ENCODE data around the gene XRCC3.
"Not testable (repeated sequence)": the region's sequence is repeated elsewhere in the genome, so short reads cannot be mapped to it uniquely, and the experiment has no call there.

Gene XRCC3

GRCh38 chr14:103671911-103672310, 43.3 kb downstream of the XRCC3 start:
- in situ Hi-C loops (cut with MboI; ENCODE audit: low sequenced_read_pairs) = no loop called here

DNA sequence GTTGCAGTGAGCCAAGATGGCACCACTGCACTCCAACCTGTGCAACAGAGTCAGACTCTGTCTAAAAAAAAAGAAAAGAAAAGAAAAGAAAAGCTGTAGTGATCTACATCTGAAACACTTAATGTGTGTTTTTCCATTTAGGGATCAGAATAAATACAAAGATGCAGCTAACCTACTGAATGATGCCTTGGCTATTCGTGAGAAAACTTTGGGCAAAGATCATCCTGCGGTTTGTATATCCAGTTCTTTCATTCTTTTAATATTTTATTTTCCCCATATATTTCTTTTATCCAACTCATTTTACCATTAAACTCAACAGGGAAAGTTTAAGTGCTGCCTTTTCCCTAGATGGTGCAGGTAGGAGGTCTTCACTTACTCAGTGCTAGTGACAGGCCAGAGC, 45.9 kb downstream of the XRCC3 start:
- in situ Hi-C loops (cut with MboI; ENCODE audit: low sequenced_read_pairs) = no loop called here

DNA sequence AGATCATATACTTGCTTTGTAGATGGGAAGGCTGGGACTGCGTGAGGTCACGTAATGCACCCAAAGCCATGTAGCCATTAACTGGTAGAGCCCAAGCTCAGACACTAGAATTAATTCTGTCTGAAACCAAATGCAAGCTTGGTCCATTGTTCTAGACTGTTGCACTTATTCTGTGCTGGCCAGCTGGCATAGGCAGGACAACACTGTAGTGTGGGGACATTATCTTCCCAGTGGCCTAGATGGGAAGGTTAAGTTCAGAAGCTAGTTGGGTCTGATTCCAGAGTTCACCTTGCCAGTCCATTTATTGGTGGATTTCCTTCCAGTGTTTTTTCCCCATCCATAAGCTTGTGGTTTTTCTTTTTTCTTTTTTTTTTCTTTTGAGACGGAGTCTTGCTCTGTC, 47.1 kb downstream of the XRCC3 start:
- in situ Hi-C loops (cut with MboI; ENCODE audit: low sequenced_read_pairs) = no loop called here

DNA sequence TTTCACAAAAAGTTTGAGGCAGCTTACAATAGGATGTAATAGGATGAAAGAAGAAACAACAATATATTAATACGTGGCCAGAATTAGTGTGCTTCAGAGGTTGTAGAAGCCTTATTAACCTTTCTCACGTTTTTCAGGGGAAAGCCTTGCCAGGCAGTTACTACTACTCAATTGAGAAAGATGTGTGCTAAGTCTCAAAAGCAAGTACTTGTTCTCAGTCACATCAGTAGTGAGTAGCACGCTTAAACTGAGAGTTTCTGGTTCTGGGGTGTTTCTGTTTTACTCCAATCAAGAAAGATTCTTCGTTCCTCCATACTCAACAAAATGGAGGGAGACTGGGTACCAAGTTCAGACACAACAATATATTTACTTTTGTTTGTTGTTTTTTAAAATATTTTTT, 47.6 kb downstream of the XRCC3 start:
- in situ Hi-C loops (cut with MboI; ENCODE audit: low sequenced_read_pairs) = no loop called here

DNA sequence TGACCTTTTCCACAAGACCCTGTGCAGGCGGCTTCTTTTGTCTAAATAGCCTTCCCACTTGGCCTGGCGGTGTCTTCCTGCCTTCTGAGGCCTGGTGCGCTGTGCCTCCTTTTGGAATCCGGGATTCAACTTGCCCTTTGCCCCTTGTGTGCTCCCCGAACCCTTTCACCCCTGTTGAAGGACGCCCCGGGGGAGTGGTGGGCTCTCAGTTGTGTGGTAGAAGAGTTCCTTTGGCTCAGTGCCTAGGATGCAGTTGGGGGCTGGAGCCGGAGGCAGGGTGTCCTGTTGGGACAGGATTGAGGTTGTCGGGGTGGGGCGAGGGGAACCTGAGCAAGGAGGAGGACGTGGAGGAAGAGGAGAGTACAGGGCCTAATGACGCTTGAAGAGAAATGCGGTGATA, 51.7 kb downstream of the XRCC3 start:
- in situ Hi-C loops (cut with MboI; ENCODE audit: low sequenced_read_pairs) = no loop called here

GRCh38 chr14:103662591-103662990, 52.7 kb downstream of the XRCC3 start:
- in situ Hi-C loops (cut with MboI; ENCODE audit: low sequenced_read_pairs) = no loop called here

- in situ Hi-C loops (cut with MboI; ENCODE audit: low sequenced_read_pairs) = no loop called here
Observed at GRCh38 chr14:103662029-103662428, 53.2 kb downstream of the XRCC3 start.

- in situ Hi-C loops (cut with MboI; ENCODE audit: low sequenced_read_pairs) = no loop called here
Observed at GRCh38 chr14:103659631-103660030, 55.6 kb downstream of the XRCC3 start.

DNA sequence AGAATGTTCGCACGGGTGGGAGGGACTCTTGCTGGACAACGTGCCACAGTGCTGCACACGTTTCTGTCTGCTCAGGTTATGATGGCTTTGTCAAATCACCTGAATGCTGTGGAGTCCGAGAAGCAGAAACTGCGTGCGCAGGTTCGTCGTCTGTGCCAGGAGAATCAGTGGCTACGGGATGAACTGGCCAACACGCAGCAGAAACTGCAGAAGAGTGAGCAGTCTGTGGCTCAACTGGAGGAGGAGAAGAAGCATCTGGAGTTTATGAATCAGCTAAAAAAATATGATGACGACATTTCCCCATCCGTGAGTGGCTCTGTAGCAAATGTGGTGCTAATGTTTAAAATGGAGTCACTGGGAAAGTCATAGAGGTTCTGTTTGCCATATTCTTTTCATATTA, 57.8 kb downstream of the XRCC3 start:
- in situ Hi-C loops (cut with MboI; ENCODE audit: low sequenced_read_pairs) = no loop called here

DNA sequence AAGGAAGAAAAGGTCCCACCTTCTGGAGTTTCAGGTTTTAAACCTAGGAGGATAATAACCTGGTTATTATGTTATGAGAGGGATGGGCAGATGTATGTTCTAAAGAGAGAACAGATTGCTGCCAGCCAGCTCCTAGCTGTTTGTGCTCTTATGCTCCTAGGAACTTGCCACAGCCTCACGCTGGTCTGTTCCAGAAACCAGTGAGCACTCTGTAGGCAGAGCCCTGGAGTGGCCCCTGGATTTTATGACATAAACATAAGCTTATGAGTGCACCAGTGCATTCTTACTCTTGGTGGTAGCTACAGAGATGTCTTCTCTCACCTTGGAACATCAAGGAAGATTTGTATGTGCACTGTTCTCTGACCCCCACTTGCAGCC, 58.5 kb downstream of the XRCC3 start:
- in situ Hi-C loops (cut with MboI; ENCODE audit: low sequenced_read_pairs) = no loop called here

GRCh38 chr14:103656031-103656755, 59.1 kb downstream of the XRCC3 start:
- in situ Hi-C loops (cut with MboI; ENCODE audit: low sequenced_read_pairs) = no loop called here

DNA sequence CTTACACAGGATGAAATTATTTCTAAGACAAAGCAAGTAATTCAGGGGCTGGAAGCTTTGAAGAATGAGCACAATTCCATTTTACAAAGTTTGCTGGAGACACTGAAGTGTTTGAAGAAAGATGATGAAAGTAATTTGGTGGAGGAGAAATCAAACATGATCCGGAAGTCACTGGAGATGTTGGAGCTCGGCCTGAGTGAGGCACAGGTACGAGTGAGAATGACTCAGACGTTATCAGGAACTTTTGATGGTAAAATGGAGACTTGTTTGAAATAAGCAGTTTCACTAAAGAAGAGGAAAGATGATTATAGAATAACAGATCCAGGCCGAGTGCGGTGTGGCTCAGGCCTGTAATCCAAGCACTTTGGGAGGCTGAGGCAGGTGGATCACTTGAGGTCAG, 60.6 kb downstream of the XRCC3 start:
- in situ Hi-C loops (cut with MboI; ENCODE audit: low sequenced_read_pairs) = no loop called here

GRCh38 chr14:103653805-103654204, 61.4 kb downstream of the XRCC3 start:
- in situ Hi-C loops (cut with MboI; ENCODE audit: low sequenced_read_pairs) = no loop called here

DNA sequence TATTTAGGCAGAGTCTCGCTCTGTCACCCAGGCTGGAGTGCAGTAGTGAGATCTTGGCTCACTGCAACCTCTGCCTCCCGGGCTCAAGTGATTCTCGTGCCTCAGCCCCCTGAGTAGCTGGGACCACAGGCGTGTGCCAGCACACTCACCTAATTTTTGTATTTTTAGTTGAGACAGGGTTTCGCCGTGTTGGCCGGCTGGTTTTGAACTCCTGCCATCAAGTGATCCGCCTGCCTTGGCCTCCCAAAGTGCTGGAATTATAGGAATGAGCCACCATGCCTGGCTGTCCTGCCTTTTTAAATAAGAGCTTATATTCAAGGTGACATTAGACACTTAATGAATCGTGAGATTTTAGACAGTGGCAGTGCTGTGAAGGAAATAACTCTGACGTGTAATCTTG, 61.9 kb downstream of the XRCC3 start:
- in situ Hi-C loops (cut with MboI; ENCODE audit: low sequenced_read_pairs) = not testable (repeated sequence)

GRCh38 chr14:103652806-103653205, 62.4 kb downstream of the XRCC3 start:
- in situ Hi-C loops (cut with MboI; ENCODE audit: low sequenced_read_pairs) = no loop called here

GRCh38 chr14:103651585-103651984, 63.7 kb downstream of the XRCC3 start:
- in situ Hi-C loops (cut with MboI; ENCODE audit: low sequenced_read_pairs) = no loop called here

- in situ Hi-C loops (cut with MboI; ENCODE audit: low sequenced_read_pairs) = no loop called here
Observed at GRCh38 chr14:103650213-103650612, 65.0 kb downstream of the XRCC3 start.

DNA sequence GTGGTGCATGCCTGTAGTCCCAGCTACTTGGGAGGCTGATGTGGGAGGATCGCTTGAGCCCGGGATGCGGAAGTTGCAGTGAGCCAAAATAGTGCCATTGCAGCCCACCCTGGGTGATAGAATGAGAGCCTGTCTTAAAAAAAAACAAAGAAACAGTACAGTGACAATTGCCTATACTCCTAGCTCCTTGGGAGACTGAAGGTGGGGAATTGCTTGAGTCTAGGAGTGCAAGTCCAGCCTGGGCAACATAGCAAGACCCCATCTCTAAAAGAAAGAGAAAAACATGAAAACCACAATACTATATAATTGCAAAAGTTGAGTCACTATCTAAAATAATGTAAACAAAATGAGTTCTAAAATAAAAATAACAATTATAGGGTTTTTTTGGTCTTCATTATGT, 66.2 kb downstream of the XRCC3 start:
- in situ Hi-C loops (cut with MboI; ENCODE audit: low sequenced_read_pairs) = no loop called here
